Hematopoietic multipotent progenitor cell treated with erythropoietin and hydrocortisone succinate and interleukin-3 and kit ligand, for 15 days (in vitro differentiated cells): ENCODE measurements around the gene HMCN2.

Source experiments
- DNase-seq: peaks from one replicate; pipeline ENCODE4 v3.0.0-alpha.2; 2015; ENCODE audit warnings: low spot score

The HMCN2 gene

DNA sequence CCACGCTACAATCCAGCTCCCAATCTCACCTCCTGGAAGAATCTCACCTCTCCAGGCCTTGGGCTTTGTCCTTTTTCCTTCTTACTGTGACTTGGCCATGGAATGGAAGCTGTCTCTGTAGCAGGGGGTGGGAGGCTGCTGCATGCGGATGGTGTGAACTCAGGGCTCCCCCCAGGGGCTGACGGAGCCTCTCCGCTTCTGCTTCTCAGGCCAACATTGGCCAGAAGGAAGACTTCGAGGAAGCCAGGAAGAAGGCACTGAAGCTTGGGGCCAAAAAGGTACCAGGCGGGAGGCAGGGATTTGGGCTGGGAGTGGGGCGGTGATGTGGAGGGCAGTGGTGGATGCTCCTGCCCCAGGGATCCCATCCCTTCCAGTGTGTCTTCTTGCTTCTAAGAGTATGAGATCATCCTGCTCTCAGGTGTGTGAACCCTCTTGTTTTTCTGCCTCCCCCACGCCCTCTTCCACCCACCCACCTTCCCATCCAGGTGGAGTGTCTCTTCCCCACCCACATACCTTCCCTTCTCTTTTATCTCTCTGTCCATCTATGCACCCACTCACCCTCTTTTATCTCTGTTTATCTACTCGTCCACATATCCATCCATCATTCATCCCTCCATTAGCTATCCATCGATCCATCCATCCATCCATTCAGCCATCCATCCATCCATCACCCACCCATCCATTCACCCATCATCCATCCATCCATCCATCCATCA lies 188.7 kb downstream of the HMCN2 start:
- no peak for DNase-seq

- DNase-seq: no peak
These were observed 189.3 kb downstream of the HMCN2 start for GRCh38 chr9:130454812-130455325.

DNA sequence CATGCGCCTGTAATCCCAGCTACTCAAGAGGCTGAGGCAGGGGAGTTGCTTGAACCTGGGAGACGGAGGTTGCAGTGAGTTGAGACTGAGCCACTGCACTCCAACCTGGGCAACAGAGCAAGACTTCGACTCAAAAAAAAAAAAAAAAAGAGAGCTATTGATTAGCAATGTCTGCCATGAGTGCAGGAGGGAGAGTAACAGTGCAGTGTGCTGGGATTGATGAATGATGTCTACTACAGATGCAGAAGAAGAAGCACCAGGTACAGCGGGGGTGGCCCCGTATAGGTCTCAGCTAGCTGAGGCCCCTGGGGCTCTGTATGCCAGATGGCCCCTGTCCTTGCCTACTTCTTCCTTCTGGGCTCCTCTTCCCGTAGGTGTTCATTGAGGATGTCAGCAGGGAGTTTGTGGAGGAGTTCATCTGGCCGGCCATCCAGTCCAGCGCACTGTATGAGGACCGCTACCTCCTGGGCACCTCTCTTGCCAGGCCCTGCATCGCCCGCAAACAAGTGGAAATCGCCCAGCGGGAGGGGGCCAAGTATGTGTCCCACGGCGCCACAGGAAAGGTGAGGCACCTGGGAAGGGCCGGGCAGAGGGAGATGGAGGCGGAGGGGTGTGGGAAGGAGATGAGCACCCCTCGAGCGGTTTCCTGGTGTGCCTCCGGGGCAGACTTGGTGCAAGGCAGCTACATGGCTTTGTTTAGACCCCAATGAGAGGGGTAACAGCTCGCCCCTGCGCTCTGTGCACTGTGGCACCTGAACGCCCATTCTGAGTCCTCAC lies 192.7 kb downstream of the HMCN2 start:
- DNase-seq: no peak

DNA sequence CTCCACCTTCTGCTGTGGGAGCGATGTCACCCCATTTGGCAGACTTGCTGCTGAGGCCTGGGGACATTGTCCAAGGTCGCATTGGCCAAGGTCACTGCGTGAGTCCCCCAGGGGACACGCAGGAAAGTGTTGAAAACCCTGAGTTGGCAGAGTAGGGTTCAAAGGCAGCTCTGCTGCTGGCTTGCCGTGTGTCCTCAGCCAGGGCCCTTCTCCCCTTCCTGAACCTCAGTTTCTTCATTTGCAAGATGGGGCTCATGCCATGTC lies 193.2 kb downstream of the HMCN2 start:
- DNase-seq: no peak

DNA sequence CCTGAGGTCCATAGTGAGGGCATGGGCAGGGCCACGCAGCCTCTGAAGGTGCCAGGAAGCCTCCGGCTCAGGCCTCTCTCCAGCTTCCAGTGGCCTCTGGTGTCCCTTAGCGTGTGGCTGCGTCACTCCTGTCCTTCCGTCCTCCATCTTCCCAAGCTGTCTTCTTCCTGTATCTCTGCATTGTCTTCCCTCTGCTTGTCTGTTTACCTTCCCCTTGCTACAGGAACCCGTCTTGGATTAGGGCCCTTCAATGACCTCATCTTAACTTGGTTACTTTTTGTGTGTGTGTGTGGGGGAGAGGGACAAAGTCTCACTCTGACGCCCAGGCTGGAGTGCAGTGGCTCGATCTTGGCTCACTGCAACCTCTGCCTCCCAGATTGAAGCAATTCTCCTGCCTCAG lies 193.6 kb downstream of the HMCN2 start:
- no peak for DNase-seq

DNA sequence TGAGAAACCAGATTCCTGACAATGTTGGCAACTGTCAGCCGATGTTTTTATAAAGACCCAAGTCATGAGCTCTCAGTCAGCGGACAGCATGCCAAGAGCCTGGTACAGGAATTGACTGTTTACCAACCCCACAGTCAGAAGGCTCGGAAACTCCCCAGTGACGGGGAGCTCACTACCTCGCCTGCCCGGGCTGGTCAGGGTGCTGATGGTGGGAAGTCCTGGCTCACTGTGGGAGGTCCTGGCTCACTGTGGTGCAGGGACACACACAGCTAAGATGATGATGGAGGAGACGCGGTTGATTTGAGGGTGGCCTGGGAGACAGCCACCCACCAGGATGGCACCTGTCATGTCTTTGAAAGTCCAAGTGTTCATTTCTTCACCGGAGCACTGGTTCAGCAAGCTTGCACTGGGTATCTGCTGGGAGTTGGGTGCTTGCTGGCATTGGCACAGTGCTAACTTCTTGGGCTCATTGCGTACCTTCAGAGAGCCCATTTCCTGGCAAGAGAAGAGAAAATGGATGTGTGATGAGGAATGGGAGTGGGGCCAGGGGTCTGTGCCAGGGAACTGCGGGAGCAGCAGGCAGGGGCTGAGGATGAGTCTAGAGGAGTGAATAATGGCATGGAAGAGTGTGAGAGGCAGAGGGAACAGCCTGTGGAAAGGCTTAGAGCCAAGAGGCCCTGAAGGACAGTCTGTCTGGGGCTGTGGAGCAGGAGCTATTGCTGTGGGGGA lies 194.5 kb downstream of the HMCN2 start:
- DNase-seq: no peak

GRCh38 chr9:130461218-130461630 lies 195.7 kb downstream of the HMCN2 start:
- DNase-seq: peak; percentile 77

GRCh38 chr9:130461731-130462130 lies 196.2 kb downstream of the HMCN2 start:
- no peak for DNase-seq

- DNase-seq: no peak
These were observed 197.4 kb downstream of the HMCN2 start for GRCh38 chr9:130462685-130463540.

- DNase-seq: no peak
These were observed 198.5 kb downstream of the HMCN2 start for GRCh38 chr9:130463763-130464745.

DNA sequence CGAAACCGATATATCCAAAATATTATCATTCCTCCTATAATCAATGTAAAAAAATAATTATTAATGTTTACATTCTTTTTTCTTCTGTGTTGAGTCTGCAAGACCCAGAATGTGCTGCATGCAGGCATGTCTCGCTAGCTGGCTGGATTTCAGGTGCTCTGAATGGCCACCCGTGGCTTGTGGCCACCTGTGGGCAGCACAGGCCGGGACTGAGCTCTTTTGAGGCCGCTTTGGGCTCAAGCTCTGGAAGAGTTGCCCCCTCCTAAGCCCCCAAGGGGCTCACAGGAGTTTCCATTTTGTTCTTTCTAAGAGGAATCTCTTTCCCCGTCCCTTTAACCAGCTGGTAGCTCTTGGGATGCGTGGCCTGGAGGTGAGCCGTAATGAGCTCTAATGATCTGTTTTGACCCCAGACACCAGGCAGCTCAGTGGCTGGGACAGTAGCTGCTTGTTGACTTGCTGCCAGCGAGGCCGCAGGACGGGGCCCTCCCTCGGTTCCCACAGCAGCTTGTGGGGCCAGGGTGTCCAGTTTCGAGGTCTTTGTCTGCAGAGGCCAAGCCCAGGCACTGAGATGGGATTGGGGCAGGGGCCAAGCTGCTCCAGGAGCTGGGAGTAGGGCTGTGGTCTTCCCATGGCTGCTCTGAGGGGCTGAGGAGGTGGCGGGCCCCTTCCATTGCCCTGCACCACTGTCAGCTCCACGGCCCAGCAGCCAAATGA lies 200.0 kb downstream of the HMCN2 start:
- DNase-seq: no peak

DNA sequence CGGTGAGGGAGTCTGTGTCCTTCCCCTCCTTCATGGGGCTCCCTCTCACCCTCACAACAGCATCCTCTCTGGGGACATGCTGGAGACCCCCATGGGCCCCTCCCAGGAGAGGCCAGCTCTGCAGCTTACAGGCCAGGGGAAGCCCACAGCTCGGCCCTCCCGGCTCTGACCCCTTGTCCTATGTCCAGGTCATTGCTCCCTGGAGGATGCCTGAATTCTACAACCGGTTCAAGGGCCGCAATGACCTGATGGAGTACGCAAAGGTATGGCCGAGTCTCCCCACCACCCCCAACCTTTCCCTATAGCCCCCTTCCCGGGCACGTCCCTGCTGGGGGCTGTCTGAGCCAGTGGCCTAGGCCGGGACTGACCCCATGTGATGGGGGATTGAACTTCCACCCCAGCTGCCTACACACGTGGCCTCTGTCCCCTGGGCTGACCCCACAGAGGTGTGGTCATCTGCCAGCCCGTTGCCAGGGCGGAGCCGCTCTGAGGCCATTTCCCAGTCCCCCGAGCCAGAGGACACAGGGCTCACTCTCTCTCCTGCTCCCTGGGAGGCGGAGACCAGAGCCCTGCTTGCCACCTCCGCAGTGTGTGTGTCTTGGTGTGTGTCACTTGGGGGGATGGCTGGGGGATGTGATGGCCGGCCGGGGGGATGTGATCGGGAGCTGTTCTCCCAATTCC lies 201.1 kb downstream of the HMCN2 start:
- DNase-seq: no peak

- no peak for DNase-seq
These were observed 201.8 kb downstream of the HMCN2 start for GRCh38 chr9:130467316-130467715.

DNA sequence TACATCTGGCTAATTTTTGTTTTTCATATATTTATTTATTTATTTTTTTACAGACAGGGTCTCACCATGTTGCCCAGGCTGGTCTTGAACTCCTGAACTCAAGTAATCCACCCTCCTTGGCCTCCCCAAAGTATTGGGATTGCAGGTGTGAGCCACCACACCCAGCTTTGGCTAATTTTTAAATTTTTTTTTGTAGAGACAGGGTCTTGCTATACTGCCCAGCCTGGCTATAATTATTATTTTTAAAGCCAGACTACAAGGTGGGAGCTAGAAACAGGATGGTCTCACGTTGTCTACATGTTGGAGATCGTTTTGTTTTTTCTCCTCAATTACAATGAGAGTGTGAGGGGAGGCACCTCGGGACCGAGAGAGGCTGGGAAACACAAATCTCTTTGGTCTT lies 203.0 kb downstream of the HMCN2 start:
- no peak for DNase-seq

DNA sequence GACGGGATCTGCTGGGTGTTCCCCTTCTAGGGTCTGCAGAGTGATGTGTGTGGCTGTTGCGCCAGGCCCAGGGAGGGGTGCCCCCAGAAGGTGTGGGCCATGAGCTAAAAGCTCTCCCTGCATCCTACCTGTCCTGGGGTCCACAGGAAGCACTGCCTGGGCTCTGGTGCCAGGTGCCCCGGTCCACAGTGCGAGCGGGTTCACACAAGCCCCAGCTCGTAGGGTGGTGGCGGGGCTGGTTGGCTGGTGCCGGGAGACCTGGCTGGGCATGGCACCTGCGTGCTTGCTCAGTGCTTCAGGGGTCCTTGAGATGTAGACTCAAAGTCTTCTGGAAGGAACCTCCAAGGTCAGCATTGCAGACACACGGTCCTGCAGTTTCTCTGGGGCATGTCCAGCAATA lies 204.7 kb downstream of the HMCN2 start:
- DNase-seq: no peak

DNA sequence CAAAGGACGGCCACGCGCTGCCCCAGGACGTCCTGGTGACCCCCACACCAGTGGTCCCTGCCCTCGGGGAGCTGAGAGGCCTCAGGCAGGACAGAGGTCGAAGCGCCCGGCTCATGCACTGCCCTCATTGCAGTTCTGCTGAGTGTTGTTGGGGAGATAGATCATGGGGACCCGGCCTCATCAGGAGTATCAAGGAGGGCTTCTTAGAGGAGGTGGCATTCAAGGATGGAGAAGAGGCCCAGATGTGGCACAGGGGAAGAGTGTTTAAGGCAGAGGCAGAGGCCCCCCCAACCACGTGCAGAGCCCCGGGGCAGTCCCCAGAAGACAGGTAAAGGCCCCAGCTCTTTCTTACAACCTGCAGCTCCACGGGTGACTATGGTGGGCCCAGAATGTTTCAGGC lies 205.4 kb downstream of the HMCN2 start:
- no peak for DNase-seq

GRCh38 chr9:130471411-130472183 lies 206.0 kb downstream of the HMCN2 start:
- DNase-seq: no peak

DNA sequence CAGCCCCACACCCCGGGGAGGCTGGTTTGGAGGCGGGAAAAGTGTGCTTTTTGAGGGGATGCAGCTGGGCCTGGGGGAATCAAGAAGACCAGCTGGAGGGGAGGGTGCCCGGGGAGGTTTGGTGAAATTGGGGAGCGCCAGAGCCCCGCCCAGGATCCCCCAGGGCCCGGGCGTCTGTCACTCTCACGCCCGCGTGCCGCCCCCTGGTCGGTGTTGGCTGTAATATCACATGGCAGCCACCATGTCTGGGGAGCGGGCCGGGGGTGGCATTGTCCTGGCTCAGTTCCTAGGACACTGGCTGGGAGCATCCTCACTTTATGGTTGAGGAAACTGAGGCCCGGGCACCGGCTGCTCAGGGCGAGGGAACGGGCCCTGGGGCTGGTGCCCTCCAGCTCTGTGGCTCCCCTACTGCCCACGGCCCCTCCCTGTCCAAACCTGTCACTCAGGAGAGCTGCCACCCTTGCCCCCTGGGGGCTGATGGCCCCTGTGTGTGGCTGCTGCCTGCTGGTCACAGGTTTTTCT lies 206.7 kb downstream of the HMCN2 start:
- no peak for DNase-seq

GRCh38 chr9:130473009-130473408 lies 207.4 kb downstream of the HMCN2 start:
- DNase-seq: no peak
